Measurements from ENCODE around the gene FOXN3.
"Not testable (repeated sequence)": the region's sequence is repeated elsewhere in the genome, so short reads cannot be mapped to it uniquely, and the experiment has no call there.

Gene FOXN3

DNA sequence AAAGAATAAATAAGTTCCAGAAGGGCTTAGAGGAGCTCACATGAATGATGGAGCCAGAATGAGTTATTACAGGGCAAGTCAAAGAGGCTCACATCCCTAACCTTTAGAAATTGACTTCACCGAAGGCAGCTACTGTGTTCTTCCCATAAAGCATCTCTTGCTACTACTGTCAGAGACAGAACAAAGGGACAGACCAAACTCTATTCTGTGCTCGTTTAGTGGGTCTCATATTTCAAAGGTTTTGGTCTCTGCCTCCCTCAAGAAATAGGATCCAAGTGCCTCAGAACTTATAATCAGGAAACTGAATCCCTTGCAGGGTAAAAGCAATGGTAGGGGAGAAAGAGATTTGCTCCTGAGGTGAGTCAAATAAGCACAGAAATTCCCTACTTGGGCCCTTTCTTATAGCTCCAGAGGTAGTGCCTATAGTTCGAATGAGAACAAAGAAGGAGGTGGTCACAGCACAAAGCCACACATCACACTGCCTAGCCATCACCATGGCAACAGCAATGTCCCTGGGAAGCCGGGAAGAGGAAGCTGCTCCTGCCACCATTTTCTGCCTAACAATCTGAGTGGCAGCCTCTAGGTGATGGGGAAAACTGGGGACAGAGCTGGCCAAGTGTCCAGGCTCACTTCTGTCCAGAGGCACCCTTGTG is 294.9 kb downstream of the FOXN3 start:
- DNase-seq = no peak

DNA sequence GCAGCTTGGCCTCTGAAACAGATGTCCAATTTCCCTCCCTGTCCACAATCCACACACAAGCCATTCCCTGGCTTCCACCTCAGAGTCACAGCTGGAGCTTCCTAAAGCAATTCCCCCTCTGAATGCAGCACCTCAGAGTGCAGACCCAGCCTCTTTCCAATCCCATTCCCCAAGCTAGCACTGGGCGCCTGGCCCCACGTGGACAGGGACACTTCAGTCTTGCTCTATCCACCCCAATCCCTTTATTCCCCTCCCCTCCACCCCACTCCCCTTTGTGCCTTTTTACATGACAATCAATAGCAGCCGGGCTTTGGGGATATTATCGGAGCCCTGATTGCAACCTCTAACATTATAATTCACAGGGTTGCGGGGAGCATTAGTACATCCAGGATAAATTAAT is 300.0 kb downstream of the FOXN3 start:
- DNase-seq = no peak

DNA sequence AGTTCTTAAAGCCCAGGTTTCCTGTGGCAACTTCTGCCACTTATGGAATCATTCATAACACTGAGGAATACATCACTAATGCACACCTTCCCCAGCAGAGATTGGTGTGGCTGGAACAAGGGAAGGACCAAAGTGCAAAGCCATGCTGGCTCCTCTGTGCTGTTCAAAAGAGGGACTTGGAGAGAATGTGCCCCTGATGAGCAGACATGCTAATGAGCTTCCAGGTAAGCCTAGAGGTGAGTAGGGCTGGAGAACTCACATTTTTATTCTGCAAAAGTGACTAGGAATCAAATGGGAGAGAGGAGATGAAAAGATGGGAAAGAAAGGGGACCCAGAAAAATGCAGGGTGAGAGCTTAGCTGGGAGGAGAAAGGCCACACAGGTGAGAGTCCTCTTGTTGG is 302.9 kb downstream of the FOXN3 start:
- DNase-seq = no peak

DNA sequence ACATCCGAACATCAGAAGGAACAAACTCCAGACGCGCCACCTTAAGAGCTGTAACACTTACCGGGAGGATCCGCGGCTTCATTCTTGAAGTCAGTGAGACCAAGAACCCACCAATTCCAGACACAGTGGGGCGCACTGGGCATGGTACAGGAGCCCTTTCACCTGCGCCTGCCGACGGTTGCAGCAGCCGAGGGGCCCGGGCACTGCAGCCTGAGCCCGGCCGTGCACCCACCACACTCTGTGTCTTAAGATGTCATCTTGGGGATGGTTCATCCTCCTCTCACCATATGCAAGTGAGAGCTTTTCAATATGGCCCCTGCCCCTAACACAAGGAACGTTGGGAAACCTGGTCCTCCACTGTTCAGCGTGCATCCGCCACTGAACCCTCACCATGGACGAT is 304.3 kb downstream of the FOXN3 start:
- no peak for DNase-seq

DNA sequence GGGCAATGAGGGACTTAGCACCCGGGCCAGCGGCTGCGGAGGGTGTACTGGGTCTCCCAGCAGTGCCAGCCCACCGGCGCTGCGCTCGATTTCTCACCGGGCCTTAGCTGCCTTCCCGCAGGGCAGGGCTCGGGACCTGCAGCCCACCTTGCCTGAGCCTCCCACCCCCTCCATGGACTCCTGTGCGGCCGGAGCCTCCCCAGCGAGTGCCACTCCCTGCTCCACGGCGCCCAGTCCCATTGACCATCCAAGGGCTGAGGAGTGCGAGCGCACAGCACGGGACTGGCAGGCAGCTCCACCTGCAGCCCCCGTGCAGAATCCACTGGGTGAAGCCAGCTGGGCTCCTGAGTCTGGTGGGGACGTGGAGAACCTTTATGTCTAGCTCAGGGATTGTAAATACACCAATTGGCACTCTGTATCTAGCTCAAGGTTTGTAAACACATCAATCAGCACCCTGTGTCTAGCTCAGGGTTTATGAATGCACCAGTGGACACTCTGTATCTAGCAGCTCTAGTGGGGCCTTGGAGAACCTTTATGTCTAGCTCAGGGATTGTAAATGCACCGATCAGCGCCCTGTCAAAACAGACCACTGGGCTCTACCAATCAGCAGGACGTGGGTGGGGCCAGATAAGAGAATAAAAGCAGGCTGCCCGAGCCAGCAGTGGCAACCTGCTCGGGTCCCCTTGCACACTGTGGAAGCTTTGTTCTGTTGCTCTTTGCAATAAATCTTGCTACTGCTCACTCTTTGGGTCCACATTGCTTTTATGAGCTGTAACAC is 305.1 kb downstream of the FOXN3 start:
- not testable (repeated sequence) for DNase-seq

DNA sequence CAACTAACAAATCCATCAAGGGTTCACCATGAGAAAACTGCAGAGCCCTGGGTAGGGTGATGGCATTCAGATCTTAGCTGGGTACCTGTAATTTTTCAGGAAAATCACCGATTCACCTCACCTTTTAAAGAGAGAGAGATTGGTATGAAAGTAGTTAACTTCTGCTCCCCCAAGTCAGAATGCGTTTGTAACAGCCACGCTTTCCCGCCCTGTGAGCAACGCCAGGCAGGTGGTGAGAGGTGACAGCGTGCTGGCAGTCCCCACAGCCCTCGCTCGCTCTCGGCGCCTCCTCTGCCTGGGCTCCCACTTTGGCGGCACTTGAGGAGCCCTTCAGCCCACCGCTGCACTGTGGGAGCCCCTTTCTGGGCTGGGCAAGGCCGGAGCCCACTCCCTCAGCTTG is 305.8 kb downstream of the FOXN3 start:
- not testable (repeated sequence) for DNase-seq

DNA sequence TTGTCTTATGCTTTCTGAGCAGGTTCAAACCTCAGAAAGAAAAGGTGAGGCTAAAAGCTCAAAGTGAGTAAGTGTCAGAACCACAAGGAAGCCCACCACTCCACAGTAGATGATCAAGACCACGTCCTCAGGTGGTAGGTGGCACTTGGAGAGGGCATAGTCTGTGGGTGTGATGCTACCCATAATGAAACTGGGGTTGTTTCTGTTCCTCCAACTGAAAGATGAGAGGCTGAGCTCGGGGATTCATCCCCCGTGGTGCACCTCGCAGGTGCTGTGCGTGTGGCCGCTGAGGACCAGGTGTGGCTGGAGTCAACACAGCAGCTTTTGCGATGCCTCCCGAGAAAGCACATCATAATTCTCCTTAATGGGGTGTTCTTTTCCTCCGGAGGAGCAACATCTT is 306.9 kb downstream of the FOXN3 start:
- DNase-seq = no peak

DNA sequence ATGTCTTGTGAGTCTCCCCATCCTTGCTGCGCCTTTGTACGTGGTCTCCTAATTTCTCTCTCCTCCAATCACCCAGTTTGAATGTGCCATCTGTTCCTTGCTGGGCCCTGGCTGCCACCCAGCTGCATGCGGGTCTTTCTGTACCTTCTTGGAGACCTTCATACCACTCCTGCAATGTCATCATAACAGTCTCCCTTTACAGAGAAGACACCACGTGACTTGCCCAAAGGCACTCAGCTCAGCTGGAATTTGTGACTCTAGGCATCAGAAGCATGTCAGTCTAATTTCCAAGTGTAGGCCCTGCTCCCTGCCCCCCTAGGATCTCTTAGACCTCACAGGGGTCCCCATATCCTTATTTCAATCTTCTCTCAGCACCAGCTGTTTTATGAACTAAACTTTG is 308.4 kb downstream of the FOXN3 start:
- no peak for DNase-seq

DNA sequence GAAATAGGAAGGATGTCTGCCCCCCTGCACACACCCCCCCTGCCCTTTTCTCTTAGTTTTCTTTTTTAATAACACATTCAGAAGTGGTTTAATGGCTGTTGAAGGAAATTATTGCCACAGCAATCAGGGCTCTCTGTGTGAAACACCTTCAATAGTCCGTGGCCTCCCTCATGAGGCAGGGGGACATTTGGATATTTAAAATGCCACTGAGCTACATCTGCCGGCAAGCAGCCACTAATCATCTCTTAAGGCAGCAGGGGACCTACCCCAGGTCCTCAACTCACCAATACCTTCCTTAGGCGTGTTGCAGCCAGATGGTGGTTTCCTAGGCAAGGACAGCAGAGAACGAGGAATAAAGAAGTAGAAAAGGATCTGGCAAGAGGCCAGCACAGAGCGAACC is 309.4 kb downstream of the FOXN3 start:
- DNase-seq = no peak
